Smooth muscle cell (in vitro differentiated cells): ENCODE measurements around the gene CACNB2. TPM values are rescaled to one million over a fixed set of nuclear protein-coding genes. Genes with fewer than 3 reads are reported as not detected.
"Not testable (repeated sequence)": the region's sequence is repeated elsewhere in the genome, so short reads cannot be mapped to it uniquely, and the experiment has no call there.

Experiments used
- DNase-seq: peaks from one replicate; lab custom pipeline; 2025; ENCODE audit not compliant: unreplicated experiment; lab: John Stamatoyannopoulos, UW
- H2AFZ ChIP-seq: fragments of 200-600 bp; sonication (generic); 2 replicates; pipeline ENCODE4 v1.6.0; 2016; ENCODE audit warnings: antibody characterized with exemption, low read depth, mild to moderate bottlenecking
- H3F3A ChIP-seq: fragments of 200-600 bp; sonication (generic); 2 replicates; pipeline ENCODE4 v1.6.0; 2017; ENCODE audit warnings: antibody characterized with exemption, low read depth
- H3K27ac ChIP-seq: fragments of 200-600 bp; sonication (generic); 2 replicates; pipeline ENCODE4 v1.5.1; 2016; ENCODE audit warnings: low read depth, mild to moderate bottlenecking
- H3K27me3 ChIP-seq: fragments of 200-600 bp; sonication (generic); 2 replicates; pipeline ENCODE4 v1.6.1; 2016; ENCODE audit warnings: low read depth, mild to moderate bottlenecking
- H3K36me3 ChIP-seq: fragments of 200-600 bp; sonication (generic); 2 replicates; pipeline ENCODE4 v1.5.1; 2016; ENCODE audit warnings: low read depth
- H3K4me1 ChIP-seq: fragments of 200-600 bp; sonication (generic); 2 replicates; pipeline ENCODE4 v1.5.1; 2016; ENCODE audit warnings: low read depth
- H3K4me2 ChIP-seq: fragments of 200-600 bp; sonication (generic); 2 replicates; pipeline ENCODE4 v1.6.0; 2016; ENCODE audit warnings: mild to moderate bottlenecking
- H3K4me3 ChIP-seq: fragments of 200-600 bp; sonication (generic); 2 replicates; pipeline ENCODE4 v1.5.1; 2016; ENCODE audit warnings: mild to moderate bottlenecking
- H3K79me2 ChIP-seq: fragments of 200-600 bp; sonication (generic); 2 replicates; pipeline ENCODE4 v1.6.0; 2016; ENCODE audit warnings: low read depth, mild to moderate bottlenecking
- H3K9ac ChIP-seq: fragments of 200-600 bp; sonication (generic); 2 replicates; pipeline ENCODE4 v1.6.0; 2016; ENCODE audit warnings: low read depth
- H3K9me3 ChIP-seq: fragments of 200-600 bp; sonication (generic); replicated peaks from 2 replicates; pipeline ENCODE4 v1.5.1; 2016; ENCODE audit warnings: low read depth
- H4K20me1 ChIP-seq: fragments of 200-600 bp; sonication (generic); 2 replicates; pipeline ENCODE4 v1.6.0; 2016; ENCODE audit warnings: low read depth
- CTCF ChIP-seq: fragments of 200-600 bp; sonication (generic); IDR thresholded peaks from 2 replicates; pipeline ENCODE4 v1.5.1; 2017; ENCODE audit warnings: borderline replicate concordance, mild to moderate bottlenecking, antibody characterized with exemption; ENCODE audit not compliant: insufficient read depth, poor library complexity, severe bottlenecking
- WGBS: methylation state at CpG from one replicate; pipeline ENCODE4 v1.1.7; 2016; ENCODE audit warnings: low lambda C conversion rate; 5-methylcytosine and 5-hydroxymethylcytosine counted together
- polyA plus RNA-seq: library from polyadenylated mRNA; unstranded; fragments of >200 nt; fragmentation: Nextera tagmentation; extraction: Ambion mirVana; gene quantifications from 2 replicates; pipeline ENCODE4 v1.2.1, GENCODE V29; 2016
- total RNA-seq: library from RNA; depleted of rRNA; stranded (reverse); fragments of >200 nt; gene quantifications from 2 replicates; pipeline ENCODE4 v1.2.3, GENCODE V29; 2014

Gene CACNB2
- total and polyA plus RNA-seq, 2 experiments from 2014 or later = 0.04 to 1.1 TPM

GRCh38 chr10:18436902-18437301, 296.7 kb downstream of the CACNB2 start:
- Histone ChIP-seq H3K27ac (no peak overlapping the region), H3K27me3 (no peaks in the 10 kb centered on the region), H3K9me3 (no peaks in the 10 kb centered on the region), H3K4me1 (no peaks in the 10 kb centered on the region), H2AFZ (no peak overlapping the region), H3K4me3 (no peak overlapping the region), H3K79me2 (no peaks in the 10 kb centered on the region), H3K4me2 (no peak overlapping the region), H4K20me1 (no peaks in the 10 kb centered on the region), H3K9ac (no peak overlapping the region), H3K36me3 (no peaks in the 10 kb centered on the region), H3F3A (no peaks in the 10 kb centered on the region)
- WGBS = 93% methylated on average over 1 of the region's 1 CpG
- TF ChIP-seq CTCF = no peak
- no peak for DNase-seq

GRCh38 chr10:18437486-18437885, 297.3 kb downstream of the CACNB2 start:
- no peaks in the 10 kb centered on the region for H3K27me3 ChIP-seq
- H4K20me1 ChIP-seq = no peaks in the 10 kb centered on the region
- no peak for DNase-seq
- H3K36me3 ChIP-seq = no peaks in the 10 kb centered on the region
- H3K27ac ChIP-seq = no peak overlapping the region
- H3K4me1 ChIP-seq = no peaks in the 10 kb centered on the region
- WGBS = 72% methylated on average over 5 of the region's 5 CpGs
- no peak for TF ChIP-seq CTCF
- no peaks in the 10 kb centered on the region for H3K9me3 ChIP-seq
- no peak overlapping the region for H3K4me2 ChIP-seq
- H3F3A ChIP-seq = no peaks in the 10 kb centered on the region
- H3K9ac ChIP-seq = no peak overlapping the region
- no peak overlapping the region for H2AFZ ChIP-seq
- H3K79me2 ChIP-seq = no peaks in the 10 kb centered on the region
- no peak overlapping the region for H3K4me3 ChIP-seq

GRCh38 chr10:18438361-18439126, 298.3 kb downstream of the CACNB2 start:
- Histone ChIP-seq H3K9ac (no peak overlapping the region), H3K4me3 (no peak overlapping the region), H3K36me3 (no peaks in the 10 kb centered on the region), H3K27me3 (no peaks in the 10 kb centered on the region), H3K79me2 (no peaks in the 10 kb centered on the region), H4K20me1 (no peaks in the 10 kb centered on the region), H3F3A (no peaks in the 10 kb centered on the region), H3K27ac (no peak overlapping the region), H3K9me3 (no peaks in the 10 kb centered on the region), H3K4me2 (no peak overlapping the region), H2AFZ (no peak overlapping the region), H3K4me1 (no peaks in the 10 kb centered on the region)
- TF ChIP-seq CTCF = no peak
- WGBS = 93% methylated on average over 17 of the region's 17 CpGs
- no peak for DNase-seq

- Histone ChIP-seq H3K36me3 (no peaks in the 10 kb centered on the region), H4K20me1 (no peaks in the 10 kb centered on the region), H3K27ac (no peak overlapping the region), H3K9ac (no peak overlapping the region), H3K4me1 (no peaks in the 10 kb centered on the region), H2AFZ (no peak overlapping the region), H3K27me3 (no peaks in the 10 kb centered on the region), H3K79me2 (no peaks in the 10 kb centered on the region), H3F3A (no peaks in the 10 kb centered on the region), H3K9me3 (no peaks in the 10 kb centered on the region), H3K4me3 (no peak overlapping the region), H3K4me2 (no peak overlapping the region)
- TF ChIP-seq CTCF = no peak
- 74% methylated on average over 4 of the region's 4 CpGs for WGBS
- DNase-seq = no peak
These were observed 299.4 kb downstream of the CACNB2 start for GRCh38 chr10:18439601-18440000.

GRCh38 chr10:18445635-18446034, 305.4 kb downstream of the CACNB2 start:
- H3K4me1 ChIP-seq, H2AFZ ChIP-seq, H3K27me3 ChIP-seq, H3K27ac ChIP-seq, H3K4me3 ChIP-seq, H3K36me3 ChIP-seq, H4K20me1 ChIP-seq, H3F3A ChIP-seq, H3K9me3 ChIP-seq, DNase-seq, H3K79me2 ChIP-seq, H3K4me2 ChIP-seq, H3K9ac ChIP-seq: not testable (repeated sequence)
- 83% methylated on average over 6 of the region's 6 CpGs for WGBS
